CD14-positive monocyte (primary cell): ENCODE data around the gene CRYBG3. TPM values are rescaled to one million over a fixed set of nuclear protein-coding genes. Genes with fewer than 3 reads are reported as not detected.
A peak's percentile ranks its signal among the peaks of the same experiment; 100 is the strongest.

Experiments used
- DNase-seq, 3 donors: peaks; one replicate each; pipeline ENCODE4 v3.0.0-alpha.2; 2011 to 2022
- H2AFZ ChIP-seq: 2 replicates; pipeline ENCODE4 v1.6.0; 2012; ENCODE audit warnings: mild to moderate bottlenecking, low read depth, low read length, inconsistent platforms; ENCODE audit not compliant: insufficient read depth, poor library complexity, severe bottlenecking
- H3K27ac ChIP-seq, 2 donors: 1 replicate in 1 of 2; 2 replicates in 1 of 2; pipeline ENCODE4 v1.5.1; 2012 to 2013; ENCODE audit warnings: low read length in 2 of 2, control low read depth in 1 of 2, inconsistent platforms in 1 of 2, low read depth in 1 of 2, mild to moderate bottlenecking in 1 of 2
- H3K27me3 ChIP-seq, 2 donors: one replicate each; pipeline versions ENCODE4 v1.6.0 to v1.6.1; 2011 to 2013; ENCODE audit warnings: low read length in 2 of 2; ENCODE audit not compliant: control insufficient read depth in 2 of 2, insufficient read depth in 2 of 2
- H3K36me3 ChIP-seq, 2 donors: replicated peaks in 1 of 2; 1 replicate in 1 of 2; 2 replicates in 1 of 2; pipeline versions ENCODE4 v1.5.1 to v1.6.1; 2012 to 2013; ENCODE audit warnings: low read length in 2 of 2, control low read depth in 1 of 2, inconsistent platforms in 1 of 2, mild to moderate bottlenecking in 1 of 2; ENCODE audit not compliant: insufficient read depth in 2 of 2, control insufficient read depth in 1 of 2
- H3K4me1 ChIP-seq, 2 donors: 1 replicate in 1 of 2; 2 replicates in 1 of 2; pipeline versions ENCODE4 v1.5.1 to v1.6.1; 2012 to 2013; ENCODE audit warnings: low read length in 2 of 2, control low read depth in 1 of 2, inconsistent platforms in 1 of 2, mild to moderate bottlenecking in 1 of 2, moderate library complexity in 1 of 2; ENCODE audit not compliant: insufficient read depth in 2 of 2, control insufficient read depth in 1 of 2
- H3K4me2 ChIP-seq: replicated peaks from 2 replicates; pipeline ENCODE3; 2012; ENCODE audit warnings: low read length, moderate library complexity, mild to moderate bottlenecking; ENCODE audit not compliant: poor library complexity, severe bottlenecking; ENCODE audit errors: extremely low read depth
- H3K4me3 ChIP-seq, 3 experiments: fragments of 200-600 bp in 1 of 3; sonication (generic) in 1 of 3; replicated peaks in 1 of 3; 1 replicate in 2 of 3; 2 replicates in 1 of 3; pipeline ENCODE4 v1.5.1; 2011 to 2013; ENCODE audit warnings: low read length in 3 of 3, mild to moderate bottlenecking in 3 of 3, control low read depth in 2 of 3, low read depth in 2 of 3, inconsistent platforms in 1 of 3, moderate library complexity in 1 of 3
- H3K79me2 ChIP-seq: 2 replicates; pipeline ENCODE4 v1.6.0; 2012; ENCODE audit warnings: mild to moderate bottlenecking, control low read depth, inconsistent platforms, low read length, moderate library complexity; ENCODE audit not compliant: insufficient read depth
- H3K9ac ChIP-seq: 2 replicates; pipeline ENCODE4 v1.6.0; 2017; ENCODE audit warnings: low read length, mild to moderate bottlenecking; ENCODE audit not compliant: insufficient read depth, poor library complexity, severe bottlenecking
- H3K9me3 ChIP-seq, 2 donors: replicated peaks in 1 of 2; 1 replicate in 1 of 2; 2 replicates in 1 of 2; pipeline versions ENCODE4 v1.5.1 to v1.6.1; 2012 to 2013; ENCODE audit warnings: low read length in 2 of 2, control low read depth in 1 of 2; ENCODE audit not compliant: control insufficient read depth in 1 of 2, insufficient read depth in 1 of 2
- H4K20me1 ChIP-seq: 2 replicates; pipeline ENCODE4 v1.6.0; 2012; ENCODE audit warnings: mild to moderate bottlenecking, low read length, control low read depth, moderate library complexity; ENCODE audit not compliant: insufficient read depth
- H3K27ac Mint-ChIP-seq, 7 donors: one replicate each; pipeline ENCODE4 v1.8.0; 2020; ENCODE audit warnings: mild to moderate bottlenecking in 7 of 7, mixed read lengths in 7 of 7, moderate library complexity in 6 of 7, inconsistent platforms in 2 of 7
- H3K27me3 Mint-ChIP-seq, 3 donors: one replicate each; pipeline ENCODE4 v1.8.0; 2021 to 2022; ENCODE audit warnings: low read depth in 3 of 3, mild to moderate bottlenecking in 3 of 3, mixed read lengths in 3 of 3, moderate library complexity in 3 of 3, inconsistent platforms in 1 of 3
- H3K36me3 Mint-ChIP-seq, 2 donors: one replicate each; pipeline ENCODE4 v1.8.0; 2020; ENCODE audit warnings: mixed read lengths in 2 of 2, inconsistent platforms in 1 of 2, mild to moderate bottlenecking in 1 of 2
- H3K4me1 Mint-ChIP-seq: one replicate; pipeline ENCODE4 v1.8.0; 2020; ENCODE audit warnings: mild to moderate bottlenecking, mixed read lengths
- H3K4me3 Mint-ChIP-seq, 2 donors: one replicate each; pipeline ENCODE4 v1.8.0; 2020; ENCODE audit warnings: mild to moderate bottlenecking in 2 of 2, mixed read lengths in 2 of 2, moderate library complexity in 1 of 2
- H3K9me3 Mint-ChIP-seq, 7 donors: one replicate each; pipeline ENCODE4 v1.8.0; 2020 to 2022; ENCODE audit warnings: mixed read lengths in 7 of 7, mild to moderate bottlenecking in 6 of 7, moderate library complexity in 6 of 7, inconsistent platforms in 2 of 7
- CTCF ChIP-seq: fragments of 200-600 bp; IDR thresholded peaks from one replicate; pipeline ENCODE4 v1.8.0; 2022; ENCODE audit warnings: antibody characterized with exemption, mild to moderate bottlenecking
- WGBS: methylation state at CpG from one replicate; pipeline ENCODE4 v1.1.5; 2013; ENCODE audit warnings: missing lambda C conversion rate; ENCODE audit not compliant: insufficient coverage; 5-methylcytosine and 5-hydroxymethylcytosine counted together
- intact Hi-C, 2 donors: fragments of 100-400 bp; cut with micrococcal nuclease; formaldehyde crosslinking; loops; one replicate each; pipeline versions ENCODE4 v1.15.0 to v1.15.1; 2023
- polyA plus RNA-seq, 3 donors: library from polyadenylated mRNA; depleted of rRNA in 1 of 3; unstranded in 2 of 3; stranded (reverse) in 1 of 3; fragments of 300-500 nt in 2 of 3; fragments of >200 nt in 1 of 3; fragmentation: Illumina TruSeq in 2 of 3; gene quantifications; 1 replicate in 2 of 3; 2 replicates in 1 of 3; pipeline ENCODE4 v1.2.3, GENCODE V29; 2012 to 2021

The CRYBG3 gene
- polyA plus RNA-seq, 3 donors = 2.3 to 6.8 (median 5.3) TPM

- peaks cover 19% of the 10 kb centered on the region for H3K4me1 Mint-ChIP-seq
- Histone ChIP-seq H3K4me2 (no peak overlapping the region), H3K4me1 (peaks cover 0 to 9% of the 10 kb centered on the region in 2 donors), H4K20me1 (no peaks in the 10 kb centered on the region), H3K27me3 (no peaks in the 10 kb centered on the region), H3K4me3 (no peak overlapping the region), H3K79me2 (no peaks in the 10 kb centered on the region), H3K27ac (no peak overlapping the region), H3K9ac (no peak overlapping the region), H2AFZ (no peak overlapping the region), H3K9me3 (no peaks in the 10 kb centered on the region), H3K36me3 (peaks cover 28 to 42% of the 10 kb centered on the region in 2 donors)
- no peak overlapping the region for H3K27ac Mint-ChIP-seq
- DNase-seq = no peak
- no peak overlapping the region for H3K4me3 Mint-ChIP-seq
- intact Hi-C loops = no loop called here
- peaks cover 0 to 8% (median 2%) of the 10 kb centered on the region in 7 donors for H3K9me3 Mint-ChIP-seq
- peaks cover 30 to 39% of the 10 kb centered on the region in 2 donors for H3K36me3 Mint-ChIP-seq
- H3K27me3 Mint-ChIP-seq = no peaks in the 10 kb centered on the region
- no peak for TF ChIP-seq CTCF
Observed at GRCh38 chr3:97880267-97880666, 58.5 kb downstream of the CRYBG3 start.

GRCh38 chr3:97882975-97883598 is 61.3 kb downstream of the CRYBG3 start:
- Histone ChIP-seq H4K20me1 (no peaks in the 10 kb centered on the region), H3K4me3 (no peak overlapping the region), H2AFZ (no peak overlapping the region), H3K4me1 (peaks cover 0 to 9% of the 10 kb centered on the region in 2 donors), H3K4me2 (no peak overlapping the region), H3K9ac (no peak overlapping the region), H3K27ac (no peak overlapping the region), H3K36me3 (peaks cover 45 to 70% of the 10 kb centered on the region in 2 donors), H3K9me3 (no peaks in the 10 kb centered on the region), H3K79me2 (no peaks in the 10 kb centered on the region), H3K27me3 (no peaks in the 10 kb centered on the region)
- WGBS = 78% methylated on average over 2 of the region's 5 CpGs
- DNase-seq = no peak
- Mint-ChIP-seq H3K4me3 (no peak overlapping the region), H3K4me1 (peaks cover 19% of the 10 kb centered on the region), H3K27ac (peak overlapping the region in 4 of 7 donors; percentile 13 to 84 (median 37)), H3K9me3 (peaks cover 0 to 2% (median 0%) of the 10 kb centered on the region in 7 donors), H3K36me3 (peaks cover 55 to 67% of the 10 kb centered on the region in 2 donors), H3K27me3 (no peaks in the 10 kb centered on the region)
- TF ChIP-seq CTCF = no peak
- intact Hi-C loops = no loop called here
